ENCODE measurements around the gene CRYBG1.

DNA sequence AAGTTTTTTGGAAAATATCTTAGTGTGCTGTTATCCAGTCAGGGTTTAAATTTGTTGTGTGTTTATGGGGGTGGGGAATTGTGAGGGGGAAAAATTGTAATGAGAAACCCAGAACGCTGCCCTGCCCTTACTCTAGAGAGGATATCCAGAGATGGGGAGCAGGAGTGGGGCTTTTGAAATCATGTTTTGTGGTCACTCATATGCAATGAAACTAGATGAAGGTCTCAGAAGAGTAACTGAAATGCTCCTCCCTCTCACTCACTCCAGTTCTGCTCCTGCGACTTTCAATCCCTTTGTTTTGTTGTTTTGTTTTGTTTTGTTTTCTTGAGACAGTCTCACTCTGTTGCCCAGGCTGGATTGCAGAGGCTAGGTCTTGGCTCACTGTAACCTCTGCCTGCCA, 100.0 kb downstream of the CRYBG1 start:
- TF ChIP-seq POLR2AphosphoS5 (IDR thresholded peaks at IDR 0.05; ENCODE audit: borderline replicate concordance, low read depth, low read length) (no peak), EZH2 (IDR thresholded peaks at IDR 0.05) (no peak), FOXP2 (optimal IDR thresholded peaks at IDR 0.05; ENCODE audit: control extremely low read depth, extremely low read length, insufficient read depth) (no peak)

All from SK-N-MC (cell line).